NCI-H2196 (cell line): ENCODE measurements around the gene CACNB1.

ENCODE experiments used
- DNase-seq: peaks from one replicate; lab custom pipeline; 2025; ENCODE audit not compliant: unreplicated experiment; lab: John Stamatoyannopoulos, UW

Gene CACNB1

GRCh38 chr17:39197380-39198185 is at the start of gene CACNB1:
TSS of gene CACNB1 (minus strand) at chr17:39197669. CDS start at chr17:39197495, 174 bp downstream.
- peak; percentile 38 for DNase-seq

GRCh38 chr17:39246274-39246673 is 48.8 kb upstream of the CACNB1 start:
- DNase-seq, result no peak

GRCh38 chr17:39244600-39245570 is 47.4 kb upstream of the CACNB1 start:
- DNase-seq, result peak; percentile 76

GRCh38 chr17:39244016-39244599 is 46.6 kb upstream of the CACNB1 start:
- DNase-seq, result no peak

GRCh38 chr17:39243155-39243554 is 45.7 kb upstream of the CACNB1 start:
- DNase-seq, result no peak

- no peak for DNase-seq
Measured at GRCh38 chr17:39240631-39241030, 43.2 kb upstream of the CACNB1 start.

GRCh38 chr17:39239640-39240314 is 42.3 kb upstream of the CACNB1 start:
- DNase-seq, result peak; percentile 55

- DNase-seq, result peak; percentile 67
Measured at GRCh38 chr17:39238311-39238972, 41.0 kb upstream of the CACNB1 start.

- no peak for DNase-seq
Measured at GRCh38 chr17:39237586-39237985, 40.1 kb upstream of the CACNB1 start.

- DNase-seq, result peak; percentile 27
Measured at GRCh38 chr17:39236981-39237441, 39.5 kb upstream of the CACNB1 start.

GRCh38 chr17:39236450-39236927 is 39.0 kb upstream of the CACNB1 start:
- DNase-seq, result no peak

- peak; percentile 30 for DNase-seq
Measured at GRCh38 chr17:39235555-39236449, 38.3 kb upstream of the CACNB1 start.

GRCh38 chr17:39231591-39232551 is 34.4 kb upstream of the CACNB1 start:
- no peak for DNase-seq

GRCh38 chr17:39231091-39231561 is 33.7 kb upstream of the CACNB1 start:
- DNase-seq, result no peak

- no peak for DNase-seq
Measured at GRCh38 chr17:39230361-39230760, 32.9 kb upstream of the CACNB1 start.

GRCh38 chr17:39229274-39229913 is 31.9 kb upstream of the CACNB1 start:
- no peak for DNase-seq

GRCh38 chr17:39227364-39227919 is 30.0 kb upstream of the CACNB1 start:
- no peak for DNase-seq
